H1 (cell line): ENCODE data around the gene CACNA1E. TPM values are rescaled to one million over a fixed set of nuclear protein-coding genes. Genes with fewer than 3 reads are reported as not detected.

Experiments
- CTCF ChIA-PET: fragments of 300-600 bp; sonication (Branson Sonifier 250); formaldehyde crosslinking; loops from one replicate; lab custom pipeline; 2021; ENCODE audit not compliant: partially characterized antibody; lab: Charles Lee
- POLR2A ChIA-PET: fragments of 300-600 bp; sonication (Branson Sonifier 250); formaldehyde crosslinking; loops from one replicate; lab custom pipeline; 2021; ENCODE audit warnings: inconsistent platforms; ENCODE audit not compliant: partially characterized antibody; lab: Charles Lee
- DNase-seq, 2 experiments: peaks; one replicate each; pipeline versions ENCODE4 v3.0.0 to v3.0.0-alpha.2; 2010 to 2022; ENCODE audit warnings: low spot score in 2 of 2, low read depth in 1 of 2, mixed read lengths in 1 of 2
- FAIRE-seq: peaks from 2 replicates; lab custom pipeline; 2011; peaks lifted over from hg19 to GRCh38; lab: Jason Lieb, UNC
- H2AFZ ChIP-seq: 2 replicates; pipeline ENCODE4 v1.8.1; 2012; ENCODE audit warnings: low read length, inconsistent platforms
- H2AK5ac ChIP-seq: 2 replicates; pipeline ENCODE4 v1.6.1; 2013; ENCODE audit warnings: low read depth, low read length
- H2BK120ac ChIP-seq: replicated peaks from 2 replicates; pipeline ENCODE3; 2013; ENCODE audit warnings: low read depth, low read length, inconsistent platforms
- H2BK12ac ChIP-seq: 2 replicates; pipeline ENCODE4 v1.6.1; 2013; ENCODE audit warnings: low read depth, low read length
- H2BK15ac ChIP-seq: 2 replicates; pipeline ENCODE4 v1.6.1; 2013; ENCODE audit warnings: low read length
- H2BK20ac ChIP-seq: 2 replicates; pipeline ENCODE4 v1.6.1; 2013; ENCODE audit warnings: low read length
- H2BK5ac ChIP-seq: 2 replicates; pipeline ENCODE4 v1.6.1; 2013; ENCODE audit warnings: low read depth, low read length
- H3K14ac ChIP-seq: 2 replicates; pipeline ENCODE4 v1.6.1; 2013; ENCODE audit warnings: inconsistent platforms; ENCODE audit not compliant: insufficient read length
- H3K18ac ChIP-seq: 2 replicates; pipeline ENCODE4 v1.6.1; 2013; ENCODE audit warnings: low read length; ENCODE audit errors: extremely low read depth
- H3K23ac ChIP-seq: 2 replicates; pipeline ENCODE4 v1.6.1; 2013; ENCODE audit warnings: inconsistent platforms; ENCODE audit not compliant: insufficient read length
- H3K23me2 ChIP-seq: 2 replicates; pipeline ENCODE4 v1.6.1; 2013; ENCODE audit warnings: low read depth, low read length
- H3K27ac ChIP-seq: 2 replicates; pipeline ENCODE4 v1.6.1; 2011; ENCODE audit warnings: low read depth, low read length, inconsistent platforms
- H3K27me3 ChIP-seq, 4 experiments: replicated peaks in 1 of 4; 1 replicate in 1 of 4; 2 replicates in 3 of 4; pipeline versions ENCODE4 v1.6.1 to v1.8.1; 2011 to 2013; ENCODE audit warnings: low read length in 3 of 4, mild to moderate bottlenecking in 3 of 4, inconsistent platforms in 2 of 4, mixed read lengths in 2 of 4, moderate library complexity in 1 of 4; ENCODE audit not compliant: control insufficient read depth in 3 of 4, insufficient read depth in 3 of 4; ENCODE audit errors: extremely low read depth in 1 of 4
- H3K36me3 ChIP-seq, 4 experiments: 2 replicates each; pipeline versions ENCODE4 v1.6.1 to v1.8.1; 2011 to 2013; ENCODE audit warnings: mild to moderate bottlenecking in 4 of 4, low read length in 3 of 4, moderate library complexity in 2 of 4, control low read depth in 1 of 4, inconsistent platforms in 1 of 4; ENCODE audit not compliant: insufficient read depth in 4 of 4, control insufficient read depth in 2 of 4
- H3K4ac ChIP-seq: replicated peaks from 2 replicates; pipeline ENCODE3; 2013; ENCODE audit warnings: low read length, low read depth, mixed read lengths, inconsistent platforms; ENCODE audit not compliant: insufficient read length
- H3K4me1 ChIP-seq, 4 experiments: replicated peaks in 1 of 4; 1 replicate in 1 of 4; 2 replicates in 3 of 4; pipeline versions ENCODE4 v1.6.1 to v1.8.1; 2011 to 2013; ENCODE audit warnings: low read length in 3 of 4, inconsistent platforms in 2 of 4, mixed read lengths in 1 of 4; ENCODE audit not compliant: insufficient read depth in 4 of 4, control insufficient read depth in 3 of 4
- H3K4me2 ChIP-seq, 2 experiments: 2 replicates each; pipeline versions ENCODE4 v1.6.1 to v1.8.1; 2011 to 2013; ENCODE audit warnings: low read depth in 2 of 2, low read length in 2 of 2, control low read depth in 1 of 2, inconsistent platforms in 1 of 2, mild to moderate bottlenecking in 1 of 2; ENCODE audit not compliant: insufficient read depth in 1 of 2
- H3K4me3 ChIP-seq, 4 experiments: fragments of 200-600, 300-600 bp in 1 of 4; sonication (generic), shearing (Covaris generic), sonication (Bioruptor Twin) in 1 of 4; 2 replicates each; pipeline versions ENCODE4 v1.5.1 to v1.8.1; 2011 to 2016; ENCODE audit warnings: low read length in 4 of 4, low read depth in 3 of 4, control low read depth in 2 of 4, inconsistent platforms in 2 of 4, mild to moderate bottlenecking in 2 of 4, mixed read lengths in 1 of 4, moderate library complexity in 1 of 4; ENCODE audit not compliant: insufficient read depth in 2 of 4; ENCODE audit errors: extremely low read depth in 1 of 4
- H3K56ac ChIP-seq: replicated peaks from 2 replicates; pipeline ENCODE3; 2013; ENCODE audit warnings: low read depth, mild to moderate bottlenecking, mixed read lengths, low read length, inconsistent platforms; ENCODE audit not compliant: insufficient read length
- H3K79me1 ChIP-seq: 2 replicates; pipeline ENCODE4 v1.6.1; 2013; ENCODE audit warnings: low read depth, low read length, control low read depth
- H3K79me2 ChIP-seq, 2 experiments: 2 replicates each; pipeline versions ENCODE4 v1.6.1 to v1.8.1; 2012 to 2013; ENCODE audit warnings: low read length in 2 of 2, mild to moderate bottlenecking in 2 of 2, inconsistent platforms in 1 of 2; ENCODE audit not compliant: insufficient read depth in 2 of 2, control insufficient read depth in 1 of 2
- H3K9ac ChIP-seq, 4 experiments: replicated peaks in 1 of 4; 1 replicate in 1 of 4; 2 replicates in 3 of 4; pipeline versions ENCODE4 v1.6.1 to v1.8.1; 2011 to 2013; ENCODE audit warnings: low read depth in 3 of 4, low read length in 3 of 4, control low read depth in 2 of 4, mild to moderate bottlenecking in 2 of 4, moderate library complexity in 2 of 4, inconsistent platforms in 1 of 4; ENCODE audit errors: extremely low read depth in 1 of 4
- H3K9me3 ChIP-seq, 2 experiments: 2 replicates each; pipeline versions ENCODE4 v1.6.1 to v1.8.1; 2012 to 2013; ENCODE audit warnings: mild to moderate bottlenecking in 2 of 2, moderate library complexity in 2 of 2, control low read depth in 1 of 2, inconsistent platforms in 1 of 2, low read depth in 1 of 2, low read length in 1 of 2, mixed read lengths in 1 of 2; ENCODE audit not compliant: insufficient read depth in 2 of 2
- H4K20me1 ChIP-seq, 2 experiments: replicated peaks in 1 of 2; 2 replicates each; pipeline versions ENCODE3 to v1.8.1; 2011 to 2013; ENCODE audit warnings: inconsistent platforms in 2 of 2, low read length in 2 of 2, mild to moderate bottlenecking in 1 of 2; ENCODE audit not compliant: insufficient read depth in 2 of 2, control insufficient read depth in 1 of 2
- H4K5ac ChIP-seq: 2 replicates; pipeline ENCODE4 v1.6.1; 2013; ENCODE audit warnings: low read length, low read depth, mixed read lengths, inconsistent platforms; ENCODE audit not compliant: insufficient read length
- H4K8ac ChIP-seq: 2 replicates; pipeline ENCODE4 v1.8.0; 2013; ENCODE audit warnings: mild to moderate bottlenecking, moderate library complexity, low read length, inconsistent platforms; ENCODE audit not compliant: insufficient read depth; ENCODE audit errors: extremely low read depth
- H4K91ac ChIP-seq: replicated peaks from 2 replicates; pipeline ENCODE3; 2013; ENCODE audit warnings: low read length, mixed read lengths, inconsistent platforms; ENCODE audit not compliant: insufficient read length
- BACH1 ChIP-seq: IDR thresholded peaks from 2 replicates; pipeline ENCODE4 v1.6.1; 2012; ENCODE audit warnings: low read length, improper control_type of control experiment
- BRCA1 ChIP-seq: IDR thresholded peaks from 2 replicates; pipeline ENCODE4 v1.6.1; 2012; ENCODE audit warnings: low read depth, low read length, improper control_type of control experiment
- CBX5 ChIP-seq: fragments of 300-800, 300-1000 bp; sonication (generic); IDR thresholded peaks from 2 replicates; pipeline ENCODE4 v1.7.1; 2016; ENCODE audit warnings: antibody characterized with exemption, low read length, low read depth
- CHD1 ChIP-seq: IDR thresholded peaks from 2 replicates; pipeline ENCODE4 v1.6.1; 2012; ENCODE audit warnings: low read depth, low read length, improper control_type of control experiment
- E2F6 ChIP-seq: IDR thresholded peaks from 2 replicates; pipeline ENCODE4 v1.6.1; 2012; ENCODE audit warnings: inconsistent platforms
- HDAC2 ChIP-seq, 2 experiments: fragments of 300-600 bp in 1 of 2; sonication (generic) in 1 of 2; IDR thresholded peaks; 2 replicates each; pipeline ENCODE4 v1.6.1; 2011 to 2012; ENCODE audit warnings: low read depth in 2 of 2, low read length in 2 of 2, mild to moderate bottlenecking in 2 of 2, moderate library complexity in 2 of 2, borderline replicate concordance in 1 of 2, inconsistent platforms in 1 of 2
- KDM4A ChIP-seq: IDR thresholded peaks from one replicate; pipeline ENCODE4 v1.7.1; 2012; ENCODE audit warnings: low read depth, mild to moderate bottlenecking, moderate library complexity, low read length, inconsistent platforms; ENCODE audit not compliant: severe bottlenecking
- MAFK ChIP-seq: IDR thresholded peaks from 2 replicates; pipeline ENCODE4 v1.6.1; 2012; ENCODE audit warnings: low read depth, mild to moderate bottlenecking, improper control_type of control experiment, low read length
- PHF8 ChIP-seq: fragments of 200-600 bp; sonication (generic); conservative IDR thresholded peaks from 2 replicates; pipeline ENCODE4 v1.7.1; 2012; ENCODE audit warnings: low read depth, mild to moderate bottlenecking, inconsistent platforms, low read length, moderate library complexity
- SIRT6 ChIP-seq: IDR thresholded peaks from one replicate; pipeline ENCODE4 v1.7.1; 2012; ENCODE audit warnings: low read length, inconsistent platforms
- SP1 ChIP-seq: IDR thresholded peaks from 2 replicates; pipeline ENCODE4 v1.6.1; 2011; ENCODE audit warnings: low read depth, low read length
- SRF ChIP-seq: IDR thresholded peaks from 2 replicates; pipeline ENCODE4 v1.6.1; 2011; ENCODE audit warnings: mild to moderate bottlenecking, low read depth, low read length, moderate library complexity
- ZNF274 ChIP-seq: IDR thresholded peaks from 2 replicates; pipeline ENCODE4 v1.7.0; 2012; ENCODE audit warnings: low read length, borderline replicate concordance; ENCODE audit errors: extremely low read depth
- WGBS, 2 experiments: shearing (Covaris generic) in 1 of 2; methylation state at CpG; one replicate each; pipeline versions ENCODE4 v1.1.6 to v1.1.7; 2013 to 2015; ENCODE audit warnings: low lambda C conversion rate in 2 of 2, mixed read lengths in 2 of 2, inconsistent platforms in 1 of 2, low coverage in 1 of 2, missing lambda C conversion rate in 1 of 2; ENCODE audit not compliant: insufficient replicate concordance in 2 of 2, insufficient coverage in 1 of 2, insufficient read length in 1 of 2; ENCODE audit errors: extremely low coverage in 1 of 2, missing lambda C conversion rate in 1 of 2; 5-methylcytosine and 5-hydroxymethylcytosine counted together
- polyA plus RNA-seq, 7 experiments: library from polyadenylated mRNA; depleted of rRNA in 3 of 7; stranded (reverse) in 5 of 7; unstranded in 2 of 7; fragments of >200 nt in 5 of 7; fragments of 200-250 nt in 2 of 7; gene quantifications; 1 replicate in 5 of 7; 2 replicates in 1 of 7; 4 replicates in 1 of 7; pipeline versions ENCODE4 v1.2.1 to v1.2.3, GENCODE V29; 2011 to 2013; ENCODE audit warnings: missing spikeins in 2 of 7, mixed read lengths in 2 of 7
- total RNA-seq: library from RNA; stranded (reverse); fragmentation: NEBNext Ultra II Directional; extraction: Animal tissue kit (Norgen Biotek cat#: 25700); gene quantifications from 2 replicates; pipeline ENCODE4 v1.2.1, GENCODE V29; 2021

Gene CACNA1E
- total and polyA plus RNA-seq, 2 of the 8 experiments (the other 6 are each of a cell fraction or from before 2014, with no cell fraction given): 0.98 to 1.3 TPM

- WGBS, 2 experiments: 87% methylated on average over 5 of the region's 5 CpGs; no CpG with 5 or more reads in 1 of the 2 experiments
- Histone ChIP-seq H3K14ac (no peak overlapping the region), H3K18ac (no peak overlapping the region), H3K23ac (no peak overlapping the region), H3K4me1 (no peaks in the 10 kb centered on the region), H3K79me1 (no peaks in the 10 kb centered on the region), H4K5ac (no peak overlapping the region), H3K36me3 (no peaks in the 10 kb centered on the region), H3K27me3 (no peaks in the 10 kb centered on the region), H4K91ac (no peak overlapping the region), H3K9me3 (no peaks in the 10 kb centered on the region), H2AFZ (no peak overlapping the region), H4K20me1 (no peaks in the 10 kb centered on the region), H3K23me2 (0 out of 2 replicates have a peak, but pooled peaks cover 2% of the 10 kb centered on the region), H3K27ac (no peak overlapping the region), H3K9ac (no peak overlapping the region), H2BK20ac (no peak overlapping the region), H3K56ac (no peak overlapping the region), H2BK5ac (no peak overlapping the region), H3K79me2 (no peaks in the 10 kb centered on the region), H2AK5ac (no peak overlapping the region), H2BK120ac (no peak overlapping the region), H3K4me2 (no peak overlapping the region), H2BK12ac (no peak overlapping the region), H3K4me3 (no peak overlapping the region), H2BK15ac (no peak overlapping the region), H4K8ac (no peak overlapping the region), H3K4ac (no peak overlapping the region)
- POLR2A ChIA-PET: no interaction called here
- DNase-seq (no peak), FAIRE-seq (no peak)
- CTCF ChIA-PET: interaction anchor here (1.0 to 1.8 kb wide), 4 partner anchors 12 to 273 kb away, joined by 3 to 6 read pairs (median 4); no protein-coding TSS in a partner anchor
- TF ChIP-seq SP1 (no peak), CBX5 (no peak), MAFK (no peak), E2F6 (no peak), HDAC2 (IDR thresholded peaks at IDR 0.05; ENCODE audit: borderline replicate concordance in 1 of 2, low read depth in 2 of 2, low read length in 2 of 2) (no peak), BRCA1 (no peak), BACH1 (no peak), CHD1 (no peak), PHF8 (no peak), ZNF274 (no peak), SIRT6 (no peak), SRF (no peak), KDM4A (no peak)
These were observed 23.4 kb downstream of the CACNA1E start for GRCh38 chr1:181506563-181507353.
